A673 (cell line): Measurements from ENCODE around the gene PNRC1.

Experiments
- CTCF ChIP-seq: fragments of 300-800, 200-600 bp; sonication (generic); conservative IDR thresholded peaks from 2 replicates; pipeline ENCODE4 v1.5.1; 2017; ENCODE audit warnings: low read depth, mild to moderate bottlenecking, antibody characterized with exemption, low read length, moderate library complexity, mixed read lengths
- EZH2 ChIP-seq: fragments of 200-600 bp; sonication (generic); IDR thresholded peaks from 2 replicates; pipeline ENCODE4 v1.6.1; 2017; ENCODE audit warnings: borderline replicate concordance, low read depth, mild to moderate bottlenecking, mixed read lengths, antibody characterized with exemption, low read length; ENCODE audit not compliant: poor library complexity, severe bottlenecking

GRCh38 chr6:89047473-89047872 lies 33.1 kb upstream of the PNRC1 start:
- TF ChIP-seq EZH2 (no peak), CTCF (no peak)
